Upper lobe of left lung (tissue), 6 donors: ENCODE data around the gene SMIM8. TPM values are rescaled to one million over a fixed set of nuclear protein-coding genes. Genes with fewer than 3 reads are reported as not detected.

Experiments used
- ATAC-seq, 2 donors: fragments of 200-7000 bp; cut with Tn5 transposase; one replicate each; pipeline ENCODE4 v1.9.1; 2022; ENCODE audit warnings: mild to moderate bottlenecking in 2 of 2, moderate library complexity in 2 of 2; ENCODE audit not compliant: low FRiP score in 2 of 2
- DNase-seq, 2 donors: peaks; one replicate each; pipeline ENCODE4 v3.0.0-alpha.2; 2019 to 2020
- H3K27ac ChIP-seq, 4 donors: fragments of 200-600 bp; sonication (generic); one replicate each; pipeline ENCODE4 v1.5.1; 2016 to 2019
- H3K27me3 ChIP-seq, 4 donors: fragments of 200-600 bp; sonication (generic); one replicate each; pipeline ENCODE4 v1.5.1; 2017 to 2019
- H3K36me3 ChIP-seq, 4 donors: fragments of 200-600 bp; sonication (generic); one replicate each; pipeline ENCODE4 v1.5.1; 2016 to 2019
- H3K4me1 ChIP-seq, 4 donors: fragments of 200-600 bp; sonication (generic); one replicate each; pipeline ENCODE4 v1.5.1; 2018 to 2019
- H3K4me3 ChIP-seq, 4 donors: fragments of 200-600 bp; sonication (generic); one replicate each; pipeline ENCODE4 v1.5.1; 2017 to 2019; ENCODE audit warnings: mild to moderate bottlenecking in 2 of 4, moderate library complexity in 1 of 4
- H3K9me3 ChIP-seq, 4 donors: fragments of 200-600 bp; sonication (generic); one replicate each; pipeline ENCODE4 v1.5.1; 2018 to 2019
- EP300 ChIP-seq, 4 donors: sonication (generic); formaldehyde crosslinking; IDR thresholded peaks; one replicate each; pipeline ENCODE4 v1.5.1; 2017; ENCODE audit warnings: antibody characterized with exemption in 4 of 4, control low read depth in 2 of 4
- POLR2A ChIP-seq, 4 donors: fragments of 450-650 bp; IDR thresholded peaks; one replicate each; pipeline ENCODE4 v1.5.1; 2016 to 2017; ENCODE audit warnings: antibody characterized with exemption in 4 of 4, mild to moderate bottlenecking in 2 of 4
- POLR2AphosphoS5 ChIP-seq, 2 donors: sonication (generic); formaldehyde crosslinking; IDR thresholded peaks; one replicate each; pipeline ENCODE4 v1.5.1; 2017; ENCODE audit warnings: antibody characterized with exemption in 2 of 2
- WGBS, 2 donors: methylation state at CpG; one replicate each; pipeline ENCODE4 v1.1.5; 2017 to 2018; 5-methylcytosine and 5-hydroxymethylcytosine counted together
- total RNA-seq, 6 donors: library from RNA; depleted of rRNA in 4 of 6; stranded (reverse); fragments of >200 nt in 4 of 6; gene quantifications; one replicate each; pipeline versions ENCODE4 v1.1.0 to v1.2.1, GENCODE V29; 2016 to 2021
- TF ChIP-seq, protein P1 (sequence below), 6 experiments: fragments of 450-650 bp in 4 of 6; fragments of 200-600 bp in 2 of 6; sonication (generic) in 2 of 6; IDR thresholded peaks; one replicate each; pipeline ENCODE4 v1.5.1; 2016 to 2019; ENCODE audit warnings: antibody characterized with exemption in 6 of 6
- donor health status: DM: no; HTN: no; CAD: no; lungs with moderate emphysema.
- donor health status: DM: no; HTN: yes; CAD: no; lungs with severe emphysema.

Gene SMIM8
- total RNA-seq, 6 donors from 2014 or later: 4.6 to 19.3 (median 9.3) TPM

DNA sequence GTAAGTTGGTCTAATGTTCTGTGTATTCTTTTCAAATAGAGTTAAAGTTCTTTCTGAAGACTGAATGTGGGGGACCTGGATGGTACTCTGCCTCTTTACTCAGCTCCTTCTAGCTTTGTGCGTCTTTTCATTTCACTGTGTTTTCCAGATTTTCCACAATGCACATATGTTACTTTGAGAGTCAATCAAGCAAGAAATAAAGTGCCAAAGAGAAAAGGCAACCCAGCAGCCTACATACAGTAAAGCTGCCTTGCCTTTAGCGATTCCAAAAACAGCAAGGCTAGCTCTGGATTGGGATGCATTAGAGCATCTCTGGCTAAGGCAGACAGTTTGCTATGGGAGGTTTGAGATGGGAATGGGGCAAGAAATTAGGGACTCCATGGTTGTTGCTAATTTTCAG lies 27.5 kb downstream of the SMIM8 start:
- ATAC-seq (no peak), DNase-seq (no peak)
- Histone ChIP-seq H3K9me3 (no peaks in the 10 kb centered on the region), H3K4me3 (no peak overlapping the region), H3K27ac (no peak overlapping the region), H3K4me1 (no peaks in the 10 kb centered on the region), H3K27me3 (no peaks in the 10 kb centered on the region), H3K36me3 (no peaks in the 10 kb centered on the region)
- TF ChIP-seq POLR2A (IDR thresholded peaks at IDR 0.05): no peak
- TF ChIP-seq POLR2AphosphoS5 (IDR thresholded peaks at IDR 0.05): no peak
- TF ChIP-seq, protein P1, sequence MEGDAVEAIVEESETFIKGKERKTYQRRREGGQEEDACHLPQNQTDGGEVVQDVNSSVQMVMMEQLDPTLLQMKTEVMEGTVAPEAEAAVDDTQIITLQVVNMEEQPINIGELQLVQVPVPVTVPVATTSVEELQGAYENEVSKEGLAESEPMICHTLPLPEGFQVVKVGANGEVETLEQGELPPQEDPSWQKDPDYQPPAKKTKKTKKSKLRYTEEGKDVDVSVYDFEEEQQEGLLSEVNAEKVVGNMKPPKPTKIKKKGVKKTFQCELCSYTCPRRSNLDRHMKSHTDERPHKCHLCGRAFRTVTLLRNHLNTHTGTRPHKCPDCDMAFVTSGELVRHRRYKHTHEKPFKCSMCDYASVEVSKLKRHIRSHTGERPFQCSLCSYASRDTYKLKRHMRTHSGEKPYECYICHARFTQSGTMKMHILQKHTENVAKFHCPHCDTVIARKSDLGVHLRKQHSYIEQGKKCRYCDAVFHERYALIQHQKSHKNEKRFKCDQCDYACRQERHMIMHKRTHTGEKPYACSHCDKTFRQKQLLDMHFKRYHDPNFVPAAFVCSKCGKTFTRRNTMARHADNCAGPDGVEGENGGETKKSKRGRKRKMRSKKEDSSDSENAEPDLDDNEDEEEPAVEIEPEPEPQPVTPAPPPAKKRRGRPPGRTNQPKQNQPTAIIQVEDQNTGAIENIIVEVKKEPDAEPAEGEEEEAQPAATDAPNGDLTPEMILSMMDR (IDR thresholded peaks at IDR 0.05): no peak
- no peak for TF ChIP-seq EP300 (IDR thresholded peaks at IDR 0.05)
- WGBS, 2 donors: 95 to 100% methylated on average over 2 of the region's 2 CpGs

DNA sequence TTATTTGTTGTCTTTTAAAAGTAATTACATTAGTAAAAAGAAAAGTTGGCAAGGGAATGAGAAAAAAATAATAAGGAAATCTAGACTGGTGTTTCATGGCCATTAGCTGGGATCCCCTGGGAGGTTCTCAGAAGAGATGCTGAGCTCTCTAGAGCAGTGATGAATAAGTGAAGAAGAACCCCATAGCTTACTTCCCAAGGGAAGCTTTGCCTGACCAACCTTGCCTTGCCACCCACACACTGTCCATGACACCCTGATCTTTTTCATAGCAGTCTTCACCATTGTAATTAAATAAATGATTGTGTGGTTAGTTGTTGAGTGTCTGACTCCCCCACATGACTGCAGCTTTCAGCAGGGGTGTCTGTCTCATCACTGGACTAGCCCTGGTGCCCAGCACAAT lies 28.1 kb downstream of the SMIM8 start:
- H3K36me3 ChIP-seq: no peaks in the 10 kb centered on the region
- DNase-seq (no peak), ATAC-seq (no peak)
- H3K4me1 ChIP-seq: no peaks in the 10 kb centered on the region
- no peak overlapping the region for H3K4me3 ChIP-seq
- H3K9me3 ChIP-seq: no peaks in the 10 kb centered on the region
- H3K27ac ChIP-seq: no peak overlapping the region
- TF ChIP-seq EP300 (IDR thresholded peaks at IDR 0.05): no peak
- no peak for TF ChIP-seq POLR2A (IDR thresholded peaks at IDR 0.05)
- no peak for TF ChIP-seq POLR2AphosphoS5 (IDR thresholded peaks at IDR 0.05)
- TF ChIP-seq, protein P1 (IDR thresholded peaks at IDR 0.05): no peak
- no peaks in the 10 kb centered on the region for H3K27me3 ChIP-seq

DNA sequence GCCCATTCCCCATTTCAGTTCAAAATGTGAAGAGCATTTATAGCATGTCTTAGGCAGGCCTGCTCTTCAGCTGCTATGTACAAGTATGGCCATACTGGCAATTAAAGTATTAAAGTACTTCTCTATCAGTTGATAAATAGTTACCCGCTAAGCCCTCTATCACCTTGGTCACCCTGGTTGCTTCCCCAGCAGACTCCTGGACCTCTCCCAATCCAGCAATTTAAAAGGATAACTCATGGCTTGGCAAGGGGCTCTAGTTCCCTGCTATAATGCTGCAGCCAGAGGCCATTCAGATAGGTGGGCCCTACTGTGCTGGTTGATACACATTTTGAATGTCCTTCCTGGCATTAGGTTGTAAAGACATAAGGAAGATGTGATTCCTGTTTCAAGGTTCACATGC lies 29.2 kb downstream of the SMIM8 start:
- no peaks in the 10 kb centered on the region for H3K27me3 ChIP-seq
- H3K4me3 ChIP-seq: no peak overlapping the region
- H3K36me3 ChIP-seq: no peaks in the 10 kb centered on the region
- H3K4me1 ChIP-seq: no peaks in the 10 kb centered on the region
- WGBS, 2 donors: 92 to 100% methylated on average over 1 of the region's 1 CpG
- TF ChIP-seq POLR2A (IDR thresholded peaks at IDR 0.05) (no peak), POLR2AphosphoS5 (IDR thresholded peaks at IDR 0.05) (no peak), EP300 (IDR thresholded peaks at IDR 0.05) (no peak)
- TF ChIP-seq, protein P1 (IDR thresholded peaks at IDR 0.05): no peak
- DNase-seq (no peak), ATAC-seq (no peak)
- no peak overlapping the region for H3K27ac ChIP-seq
- no peaks in the 10 kb centered on the region for H3K9me3 ChIP-seq

DNA sequence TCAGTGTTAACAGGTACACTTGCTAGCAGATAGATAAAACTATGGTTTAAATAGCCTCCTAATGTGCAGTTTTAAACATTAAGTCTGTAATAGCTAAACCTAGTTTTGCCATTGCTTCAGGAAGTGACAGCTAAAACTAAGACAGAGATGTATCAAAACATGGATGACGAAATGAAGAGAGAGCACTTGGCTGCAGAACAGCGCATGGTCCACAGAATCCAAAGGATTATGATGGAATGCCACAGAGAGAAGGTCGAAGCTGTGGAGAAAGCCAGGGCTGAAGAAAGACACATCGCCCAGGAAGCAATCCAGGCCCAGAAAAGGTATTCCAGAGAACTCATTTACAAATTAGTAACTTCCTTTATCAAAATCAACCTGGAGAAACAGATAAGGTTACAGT lies 33.8 kb downstream of the SMIM8 start:
- Histone ChIP-seq H3K36me3 (no peaks in the 10 kb centered on the region), H3K27me3 (no peaks in the 10 kb centered on the region), H3K4me1 (no peaks in the 10 kb centered on the region), H3K27ac (no peak overlapping the region), H3K9me3 (no peaks in the 10 kb centered on the region), H3K4me3 (no peak overlapping the region)
- DNase-seq (no peak), ATAC-seq (no peak)
- WGBS, 2 donors: 94 to 95% methylated on average over 4 of the region's 4 CpGs
- TF ChIP-seq, protein P1 (IDR thresholded peaks at IDR 0.05): no peak
- TF ChIP-seq POLR2A (IDR thresholded peaks at IDR 0.05) (no peak), EP300 (IDR thresholded peaks at IDR 0.05) (no peak), POLR2AphosphoS5 (IDR thresholded peaks at IDR 0.05) (no peak)

DNA sequence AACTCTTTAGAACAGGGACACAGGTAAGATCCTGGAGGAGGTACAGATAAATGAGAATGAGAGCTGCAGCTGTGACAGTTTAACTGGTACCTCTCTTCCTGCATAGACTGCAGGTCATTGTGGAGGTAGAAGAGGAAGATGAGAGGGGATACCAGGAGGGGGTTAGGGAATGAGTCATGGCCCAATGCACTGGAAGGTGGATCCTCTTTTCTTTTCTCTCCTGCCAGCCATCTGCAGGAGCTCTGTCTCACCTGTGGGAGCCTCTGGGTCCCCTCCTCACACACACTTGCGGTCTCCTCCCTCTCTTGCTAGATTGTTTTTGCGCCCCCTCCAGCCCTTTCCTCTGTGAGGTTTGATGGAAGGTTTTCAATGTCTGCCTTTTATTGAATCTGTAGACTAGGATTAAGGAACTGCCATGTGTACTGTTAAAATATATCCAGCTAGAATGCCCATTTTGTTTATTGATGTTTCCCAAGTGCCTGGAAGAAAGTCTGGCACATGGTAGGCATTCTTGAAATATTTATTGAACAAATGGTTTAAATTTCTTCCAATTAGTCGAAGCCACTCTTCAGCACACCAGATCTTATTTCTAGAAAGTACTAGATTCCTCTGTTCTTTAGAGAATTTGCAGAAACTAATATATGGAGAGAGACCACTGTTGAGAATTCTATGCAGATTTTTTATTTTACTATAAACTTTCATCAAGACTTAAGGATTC lies 35.2 kb downstream of the SMIM8 start:
- WGBS, 2 donors: 89% methylated on average over 3 of the region's 3 CpGs
- no peaks in the 10 kb centered on the region for H3K4me1 ChIP-seq
- no peaks in the 10 kb centered on the region for H3K9me3 ChIP-seq
- no peaks in the 10 kb centered on the region for H3K27me3 ChIP-seq
- H3K4me3 ChIP-seq: no peak overlapping the region
- H3K27ac ChIP-seq: no peak overlapping the region
- no peaks in the 10 kb centered on the region for H3K36me3 ChIP-seq
- DNase-seq: no peak
- TF ChIP-seq, protein P1 (IDR thresholded peaks at IDR 0.05): no peak
- TF ChIP-seq POLR2AphosphoS5 (IDR thresholded peaks at IDR 0.05) (no peak), POLR2A (IDR thresholded peaks at IDR 0.05) (no peak), EP300 (IDR thresholded peaks at IDR 0.05) (no peak)
- no peak for ATAC-seq
